Measurements from ENCODE around the gene QRFP.

GRCh38 chr9:130873966-130874365 is 22.6 kb downstream of the QRFP start:
- no peak for TF ChIP-seq JUN (IDR thresholded peaks at IDR 0.05; ENCODE audit: low read depth, low read length)
- no peak for TF ChIP-seq TAF1 (IDR thresholded peaks at IDR 0.05; ENCODE audit: low read depth, low read length)
- TF ChIP-seq BACH1 (IDR thresholded peaks at IDR 0.05; ENCODE audit: low read length), result no peak
- no peak for TF ChIP-seq POLR2A (IDR thresholded peaks at IDR 0.05; ENCODE audit: control extremely low read depth in 1 of 2, low read depth in 2 of 2, low read length in 2 of 2)
- TF ChIP-seq SIRT6 (IDR thresholded peaks at IDR 0.05; ENCODE audit: low read length), result no peak

Data from H1 (cell line).